DND-41 (cell line): ENCODE results near the gene TIPARP.
"Not testable (repeated sequence)": the region's sequence is repeated elsewhere in the genome, so short reads cannot be mapped to it uniquely, and the experiment has no call there.

Experiments used
- ATAC-seq: fragments of 200-7000 bp; cut with Tn5 transposase; 3 replicates; pipeline ENCODE4 v1.9.1; 2021; ENCODE audit warnings: low read depth; ENCODE audit not compliant: insufficient read depth
- DNase-seq: peaks from one replicate; pipeline ENCODE4 v3.0.0-alpha.2; 2020
- H2AFZ ChIP-seq: 2 replicates; pipeline ENCODE4 v1.6.0; 2012; ENCODE audit warnings: low read depth, low read length
- H3K27ac ChIP-seq: 2 replicates; pipeline ENCODE4 v1.5.1; 2012; ENCODE audit warnings: low read length, inconsistent platforms
- H3K27me3 ChIP-seq: fragments of 200-600 bp; sonication (generic); 2 replicates; pipeline ENCODE4 v1.6.0; 2012; ENCODE audit warnings: low read length, mild to moderate bottlenecking, inconsistent platforms; ENCODE audit not compliant: insufficient read depth, poor library complexity
- H3K36me3 ChIP-seq: 2 replicates; pipeline ENCODE4 v1.5.1; 2012; ENCODE audit warnings: low read length, inconsistent platforms; ENCODE audit not compliant: insufficient read depth
- H3K4me1 ChIP-seq: 2 replicates; pipeline ENCODE4 v1.5.1; 2012; ENCODE audit warnings: mild to moderate bottlenecking, low read length; ENCODE audit not compliant: insufficient read depth
- H3K4me2 ChIP-seq: 2 replicates; pipeline ENCODE4 v1.6.0; 2012; ENCODE audit warnings: mild to moderate bottlenecking, moderate library complexity, low read length, inconsistent platforms; ENCODE audit not compliant: insufficient read depth
- H3K4me3 ChIP-seq, 2 experiments: fragments of 200-600 bp in 1 of 2; shearing (Covaris generic) in 1 of 2; 2 replicates each; pipeline ENCODE4 v1.5.1; 2012 to 2016; ENCODE audit warnings: inconsistent platforms in 2 of 2, low read length in 2 of 2, mild to moderate bottlenecking in 2 of 2, low read depth in 1 of 2, moderate library complexity in 1 of 2
- H3K79me2 ChIP-seq: 2 replicates; pipeline ENCODE4 v1.6.0; 2012; ENCODE audit warnings: low read length, inconsistent platforms; ENCODE audit not compliant: insufficient read depth
- H3K9ac ChIP-seq: 2 replicates; pipeline ENCODE4 v1.6.0; 2012; ENCODE audit warnings: low read depth, mild to moderate bottlenecking, inconsistent platforms, low read length, moderate library complexity
- H3K9me3 ChIP-seq: 2 replicates; pipeline ENCODE4 v1.5.1; 2012; ENCODE audit warnings: low read length, moderate library complexity, mild to moderate bottlenecking, inconsistent platforms; ENCODE audit not compliant: insufficient read depth, severe bottlenecking
- H4K20me1 ChIP-seq: 2 replicates; pipeline ENCODE4 v1.6.0; 2012; ENCODE audit warnings: low read length; ENCODE audit not compliant: insufficient read depth
- CTCF ChIP-seq: IDR thresholded peaks from 2 replicates; pipeline ENCODE4 v1.5.1; 2012; ENCODE audit warnings: borderline replicate concordance, low read length, moderate library complexity, mild to moderate bottlenecking; ENCODE audit not compliant: poor library complexity, severe bottlenecking; ENCODE audit errors: extremely low read depth
- EZH2 ChIP-seq: IDR thresholded peaks from 3 replicates; pipeline ENCODE4 v1.6.1; 2012; ENCODE audit warnings: borderline replicate concordance, low read depth, mild to moderate bottlenecking, moderate library complexity, low read length, inconsistent platforms; ENCODE audit not compliant: severe bottlenecking

Gene TIPARP

GRCh38 chr3:156735471-156735870 lies 61.1 kb downstream of the TIPARP start:
- Histone ChIP-seq H3K27ac (no peak overlapping the region), H3K9ac (no peak overlapping the region), H3K4me3 (no peak overlapping the region), H3K79me2 (no peaks in the 10 kb centered on the region), H3K9me3 (no peaks in the 10 kb centered on the region), H3K36me3 (no peaks in the 10 kb centered on the region), H3K27me3 (peaks cover 1% of the 10 kb centered on the region), H3K4me2 (no peak overlapping the region), H3K4me1 (no peaks in the 10 kb centered on the region), H4K20me1 (no peaks in the 10 kb centered on the region), H2AFZ (no peak overlapping the region)
- DNase-seq (no peak), ATAC-seq (no peak)
- TF ChIP-seq EZH2 = no peak
- TF ChIP-seq CTCF = no peak

- H2AFZ ChIP-seq, DNase-seq, H4K20me1 ChIP-seq, H3K27ac ChIP-seq, H3K9me3 ChIP-seq, ATAC-seq, H3K4me3 ChIP-seq, H3K36me3 ChIP-seq, H3K4me1 ChIP-seq, H3K27me3 ChIP-seq, H3K79me2 ChIP-seq, H3K9ac ChIP-seq, H3K4me2 ChIP-seq: not testable (repeated sequence)
Observed at GRCh38 chr3:156737049-156737448, 62.7 kb downstream of the TIPARP start.

- no peak for DNase-seq
- H4K20me1 ChIP-seq = no peaks in the 10 kb centered on the region
- no peaks in the 10 kb centered on the region for H3K36me3 ChIP-seq
- no peaks in the 10 kb centered on the region for H3K27me3 ChIP-seq
- no peak overlapping the region for H3K27ac ChIP-seq
- ATAC-seq = no peak
- H3K4me2 ChIP-seq = no peak overlapping the region
- no peak overlapping the region for H3K4me3 ChIP-seq
- H3K4me1 ChIP-seq = no peaks in the 10 kb centered on the region
- H2AFZ ChIP-seq = no peak overlapping the region
- no peaks in the 10 kb centered on the region for H3K79me2 ChIP-seq
- TF ChIP-seq EZH2 (no peak), CTCF (no peak)
- no peak overlapping the region for H3K9ac ChIP-seq
- no peaks in the 10 kb centered on the region for H3K9me3 ChIP-seq
Observed at GRCh38 chr3:156738251-156738650, 63.9 kb downstream of the TIPARP start.

- DNase-seq = no peak
Observed at GRCh38 chr3:156739976-156740375, 65.6 kb downstream of the TIPARP start.

GRCh38 chr3:156740581-156740980 lies 66.2 kb downstream of the TIPARP start:
- ATAC-seq, H3K4me2 ChIP-seq, H3K27ac ChIP-seq, H4K20me1 ChIP-seq, H3K79me2 ChIP-seq, H3K9me3 ChIP-seq, H2AFZ ChIP-seq, H3K4me1 ChIP-seq, H3K4me3 ChIP-seq, H3K9ac ChIP-seq, DNase-seq, H3K36me3 ChIP-seq, H3K27me3 ChIP-seq: not testable (repeated sequence)

More at GRCh38 chr3:156739976-156740375, 65.6 kb downstream of the TIPARP start:
- Histone ChIP-seq H3K4me2 (no peak overlapping the region), H3K9me3 (no peaks in the 10 kb centered on the region), H2AFZ (no peak overlapping the region), H4K20me1 (no peaks in the 10 kb centered on the region), H3K9ac (no peak overlapping the region), H3K36me3 (no peaks in the 10 kb centered on the region), H3K4me1 (no peaks in the 10 kb centered on the region), H3K79me2 (no peaks in the 10 kb centered on the region), H3K4me3 (no peak overlapping the region), H3K27ac (no peak overlapping the region), H3K27me3 (no peaks in the 10 kb centered on the region)
- no peak for ATAC-seq
- no peak for TF ChIP-seq CTCF
- no peak for TF ChIP-seq EZH2
